ENCODE results near the gene GNG4. TPM values are rescaled to one million over a fixed set of nuclear protein-coding genes. Genes with fewer than 3 reads are reported as not detected.

Gene GNG4
- 0.42 TPM for polyA plus RNA-seq (ENCODE audit: insufficient read length)

GRCh38 chr1:235649368-235650163, at the start of gene GNG4:
Gene GNG4 (minus strand): TSS chr1:235649784. CDS start chr1:235583838, 65,946 bp downstream.
- no peak for DNase-seq (ENCODE audit: low read depth)

- no peak for DNase-seq (ENCODE audit: low read depth)
Measured at GRCh38 chr1:235697508-235697907, 47.9 kb upstream of the GNG4 start.

- no peak for DNase-seq (ENCODE audit: low read depth)
Measured at GRCh38 chr1:235689356-235689755, 39.8 kb upstream of the GNG4 start.

- no peak for DNase-seq (ENCODE audit: low read depth)
Measured at GRCh38 chr1:235688096-235688495, 38.5 kb upstream of the GNG4 start.

GRCh38 chr1:235683653-235684052, 34.1 kb upstream of the GNG4 start:
- no peak for DNase-seq (ENCODE audit: low read depth)

GRCh38 chr1:235682216-235682615, 32.6 kb upstream of the GNG4 start:
- no peak for DNase-seq (ENCODE audit: low read depth)

GRCh38 chr1:235679644-235680043, 30.1 kb upstream of the GNG4 start:
- DNase-seq (ENCODE audit: low read depth): no peak

- DNase-seq (ENCODE audit: low read depth): no peak
Measured at GRCh38 chr1:235679005-235679404, 29.4 kb upstream of the GNG4 start.

- DNase-seq (ENCODE audit: low read depth): no peak
Measured at GRCh38 chr1:235675152-235675890, 25.7 kb upstream of the GNG4 start.

- no peak for DNase-seq (ENCODE audit: low read depth)
Measured at GRCh38 chr1:235673981-235674380, 24.4 kb upstream of the GNG4 start.

- no peak for DNase-seq (ENCODE audit: low read depth)
Measured at GRCh38 chr1:235671992-235672391, 22.4 kb upstream of the GNG4 start.

GRCh38 chr1:235670157-235670776, 20.7 kb upstream of the GNG4 start:
- DNase-seq (ENCODE audit: low read depth): no peak

- DNase-seq (ENCODE audit: low read depth): no peak
Measured at GRCh38 chr1:235669277-235669676, 19.7 kb upstream of the GNG4 start.

- DNase-seq (ENCODE audit: low read depth): no peak
Measured at GRCh38 chr1:235663628-235664027, 14.0 kb upstream of the GNG4 start.

- DNase-seq (ENCODE audit: low read depth): no peak
Measured at GRCh38 chr1:235661568-235661967, 12.0 kb upstream of the GNG4 start.

- no peak for DNase-seq (ENCODE audit: low read depth)
Measured at GRCh38 chr1:235659186-235659771, 9.7 kb upstream of the GNG4 start.

GRCh38 chr1:235657747-235658526, 8.4 kb upstream of the GNG4 start:
- DNase-seq (ENCODE audit: low read depth): no peak

GRCh38 chr1:235657269-235657668, 7.7 kb upstream of the GNG4 start:
- DNase-seq (ENCODE audit: low read depth): no peak

- no peak for DNase-seq (ENCODE audit: low read depth)
Measured at GRCh38 chr1:235652364-235652763, 2.8 kb upstream of the GNG4 start.

GRCh38 chr1:235651170-235651806, 1.7 kb upstream of the GNG4 start:
- DNase-seq (ENCODE audit: low read depth): no peak
